NCI-H510A (cell line): ENCODE results near the gene ZNF714.
"Not testable (repeated sequence)": the region's sequence is repeated elsewhere in the genome, so short reads cannot be mapped to it uniquely, and the experiment has no call there.

ENCODE experiments used
- DNase-seq: peaks from one replicate; lab custom pipeline; 2025; lab: John Stamatoyannopoulos, UW

Gene ZNF714

GRCh38 chr19:21130097-21130775, 48.2 kb downstream of the ZNF714 start:
- peak; percentile 11 for DNase-seq

GRCh38 chr19:21133633-21134032, 51.6 kb downstream of the ZNF714 start:
- no peak for DNase-seq

GRCh38 chr19:21134934-21135366, 52.9 kb downstream of the ZNF714 start:
- DNase-seq = no peak

GRCh38 chr19:21135433-21135832, 53.4 kb downstream of the ZNF714 start:
- no peak for DNase-seq

- no peak for DNase-seq
Measured at GRCh38 chr19:21138130-21138529, 56.1 kb downstream of the ZNF714 start.

- DNase-seq = not testable (repeated sequence)
Measured at GRCh38 chr19:21141006-21141405, 59.0 kb downstream of the ZNF714 start.

GRCh38 chr19:21141787-21142464, 59.9 kb downstream of the ZNF714 start, which contains the start of gene ZNF431:
Gene ZNF431, plus strand, starts transcription at chr19:21142040. Its CDS starts 144 bp downstream, at chr19:21142184.
- peak; percentile 90 for DNase-seq

GRCh38 chr19:21143428-21143827, 61.4 kb downstream of the ZNF714 start:
- no peak for DNase-seq

- DNase-seq = no peak
Measured at GRCh38 chr19:21143854-21144253, 61.9 kb downstream of the ZNF714 start.

GRCh38 chr19:21147540-21147939, 65.5 kb downstream of the ZNF714 start:
- no peak for DNase-seq

- no peak for DNase-seq
Measured at GRCh38 chr19:21148681-21149080, 66.7 kb downstream of the ZNF714 start.

GRCh38 chr19:21149877-21150276, 67.9 kb downstream of the ZNF714 start:
- no peak for DNase-seq

- no peak for DNase-seq
Measured at GRCh38 chr19:21151460-21151859, 69.5 kb downstream of the ZNF714 start.

GRCh38 chr19:21158523-21159135, 76.6 kb downstream of the ZNF714 start:
- no peak for DNase-seq

- no peak for DNase-seq
Measured at GRCh38 chr19:21164541-21164940, 82.5 kb downstream of the ZNF714 start.

- DNase-seq = no peak
Measured at GRCh38 chr19:21166436-21166835, 84.4 kb downstream of the ZNF714 start.
